Measurements from ENCODE around the gene ZGLP1. TPM values are rescaled to one million over a fixed set of nuclear protein-coding genes. Genes with fewer than 3 reads are reported as not detected.
A peak's percentile ranks its signal among the peaks of the same experiment; 100 is the strongest.

The ZGLP1 gene
- polyA plus RNA-seq, 1 experiment = 0.62 TPM

- ChIA-PET CTCF (interaction anchor here (0.5 to 5.9 kb wide), 21 partner anchors 10 to 337 kb away, joined by 3 to 85 read pairs (median 4); partner anchors contain the start of genes RAVER1 and TYK2), POLR2A (interaction anchor here (0.6 to 3.3 kb wide), 7 partner anchors 18 to 119 kb away, joined by 3 to 17 read pairs (median 6); partner anchors contain the start of genes ICAM5 and RAVER1)
- Histone ChIP-seq H3K9me3 (ENCODE audit: control insufficient read depth, insufficient read depth, low read length) (no peaks in the 10 kb centered on the region; the same call in 1 of the 2 replicates), H3K27ac (ENCODE audit: low read depth, low read length) (no peak overlapping the region), H3K27me3 (ENCODE audit: control insufficient read depth, insufficient read depth, low read length) (no peaks in the 10 kb centered on the region), H3K4me3 (ENCODE audit: low read depth, low read length) (no peak overlapping the region)
- TF ChIP-seq, protein P1, sequence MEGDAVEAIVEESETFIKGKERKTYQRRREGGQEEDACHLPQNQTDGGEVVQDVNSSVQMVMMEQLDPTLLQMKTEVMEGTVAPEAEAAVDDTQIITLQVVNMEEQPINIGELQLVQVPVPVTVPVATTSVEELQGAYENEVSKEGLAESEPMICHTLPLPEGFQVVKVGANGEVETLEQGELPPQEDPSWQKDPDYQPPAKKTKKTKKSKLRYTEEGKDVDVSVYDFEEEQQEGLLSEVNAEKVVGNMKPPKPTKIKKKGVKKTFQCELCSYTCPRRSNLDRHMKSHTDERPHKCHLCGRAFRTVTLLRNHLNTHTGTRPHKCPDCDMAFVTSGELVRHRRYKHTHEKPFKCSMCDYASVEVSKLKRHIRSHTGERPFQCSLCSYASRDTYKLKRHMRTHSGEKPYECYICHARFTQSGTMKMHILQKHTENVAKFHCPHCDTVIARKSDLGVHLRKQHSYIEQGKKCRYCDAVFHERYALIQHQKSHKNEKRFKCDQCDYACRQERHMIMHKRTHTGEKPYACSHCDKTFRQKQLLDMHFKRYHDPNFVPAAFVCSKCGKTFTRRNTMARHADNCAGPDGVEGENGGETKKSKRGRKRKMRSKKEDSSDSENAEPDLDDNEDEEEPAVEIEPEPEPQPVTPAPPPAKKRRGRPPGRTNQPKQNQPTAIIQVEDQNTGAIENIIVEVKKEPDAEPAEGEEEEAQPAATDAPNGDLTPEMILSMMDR (IDR thresholded peaks at IDR 0.05; ENCODE audit: low read depth, low read length) = peak; percentile 95
- no peak for DNase-seq (ENCODE audit: low read depth, low spot score)
Measured at GRCh38 chr19:10269333-10270179, 40.1 kb downstream of the ZGLP1 start.

DNA sequence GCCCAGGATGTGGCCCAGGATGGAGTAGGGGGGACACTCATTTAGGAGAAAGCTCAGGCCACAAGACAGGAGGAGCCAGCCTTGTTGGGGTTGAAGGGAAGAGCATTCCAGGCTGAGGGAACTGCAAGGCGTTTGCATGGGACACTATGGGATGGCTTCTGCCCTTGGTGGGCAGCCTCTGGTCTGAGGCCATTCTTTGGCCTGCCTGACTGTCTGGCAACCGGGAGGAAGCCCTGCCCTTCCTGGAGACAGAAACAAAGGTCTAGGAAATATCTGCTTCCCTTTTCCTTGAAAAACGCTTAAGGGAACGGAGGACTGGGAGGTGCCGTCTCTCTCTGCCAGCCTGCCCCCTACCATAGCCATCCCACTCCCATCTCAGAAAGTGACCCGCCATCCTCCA lies 41.5 kb downstream of the ZGLP1 start:
- Histone ChIP-seq H3K4me3 (ENCODE audit: low read depth, low read length) (no peak overlapping the region), H3K27me3 (ENCODE audit: control insufficient read depth, insufficient read depth, low read length) (no peaks in the 10 kb centered on the region), H3K27ac (ENCODE audit: low read depth, low read length) (no peak overlapping the region), H3K9me3 (ENCODE audit: control insufficient read depth, insufficient read depth, low read length) (no peaks in the 10 kb centered on the region; the same call in 1 of the 2 replicates)
- TF ChIP-seq, protein P1 (IDR thresholded peaks at IDR 0.05; ENCODE audit: low read depth, low read length) = no peak
- no peak for DNase-seq (ENCODE audit: low read depth, low spot score)
- CTCF ChIA-PET = interaction anchor here (1.5 to 5.9 kb wide), 3 partner anchors 9 to 123 kb away, joined by 13 to 59 read pairs (median 24); no protein-coding TSS in a partner anchor
- POLR2A ChIA-PET = no interaction called here

GRCh38 chr19:10266706-10267105 lies 42.9 kb downstream of the ZGLP1 start:
- no peak overlapping the region for H3K4me3 ChIP-seq (ENCODE audit: low read depth, low read length)
- CTCF ChIA-PET = interaction anchor here (0.5 to 5.9 kb wide), 7 partner anchors 13 to 125 kb away, joined by 3 to 59 read pairs (median 5); no protein-coding TSS in a partner anchor
- POLR2A ChIA-PET = interaction anchor here (0.7 kb wide), 1 partner anchor 40 kb away, joined by 3 read pairs; no protein-coding TSS in a partner anchor

GRCh38 chr19:10262771-10263170 lies 46.8 kb downstream of the ZGLP1 start:
- Histone ChIP-seq H3K9me3 (ENCODE audit: control insufficient read depth, insufficient read depth, low read length) (peaks cover 4% of the 10 kb centered on the region; the same call in 1 of the 2 replicates), H3K27me3 (ENCODE audit: control insufficient read depth, insufficient read depth, low read length) (no peaks in the 10 kb centered on the region), H3K4me3 (ENCODE audit: low read depth, low read length) (no peak overlapping the region), H3K27ac (ENCODE audit: low read depth, low read length) (no peak overlapping the region)
- ChIA-PET CTCF (interaction anchor here (1.1 to 1.2 kb wide), 2 partner anchors 126 to 127 kb away, joined by 5 to 7 read pairs; no protein-coding TSS in a partner anchor), POLR2A (interaction anchor here (0.7 kb wide), 2 partner anchors 65 to 141 kb away, joined by 3 read pairs; no protein-coding TSS in a partner anchor)
- TF ChIP-seq, protein P1 (IDR thresholded peaks at IDR 0.05; ENCODE audit: low read depth, low read length) = no peak
- no peak for DNase-seq (ENCODE audit: low read depth, low spot score)

More at GRCh38 chr19:10266706-10267105, 42.9 kb downstream of the ZGLP1 start:
- no peak for DNase-seq (ENCODE audit: low read depth, low spot score)
- Histone ChIP-seq H3K27ac (ENCODE audit: low read depth, low read length) (no peak overlapping the region), H3K27me3 (ENCODE audit: control insufficient read depth, insufficient read depth, low read length) (no peaks in the 10 kb centered on the region), H3K9me3 (ENCODE audit: control insufficient read depth, insufficient read depth, low read length) (no peaks in the 10 kb centered on the region; the same call in 1 of the 2 replicates)
- TF ChIP-seq, protein P1 (IDR thresholded peaks at IDR 0.05; ENCODE audit: low read depth, low read length) = no peak

All from AG04450 (cell line).